SK-N-SH (cell line): Measurements from ENCODE around the gene ARHGEF4. TPM values are rescaled to one million over a fixed set of nuclear protein-coding genes. Genes with fewer than 3 reads are reported as not detected.

Experiments
- CTCF ChIA-PET: fragments of 300-600, 350-600 bp; formaldehyde crosslinking; extraction: SDS; loops from one replicate; lab custom pipeline; 2021; lab: Yijun Ruan, JAX
- POLR2A ChIA-PET: fragments of 350-600 bp; sonication (Branson Sonifier 250); formaldehyde crosslinking; extraction: SDS; loops from one replicate; lab custom pipeline; 2020; ENCODE audit warnings: antibody characterized with exemption, inconsistent platforms; lab: Yijun Ruan, JAX
- DNase-seq: peaks from one replicate; pipeline ENCODE4 v3.0.0; 2012
- H2AFZ ChIP-seq: fragments of 200-600 bp; sonication (generic); 2 replicates; pipeline ENCODE4 v1.8.1; 2016; ENCODE audit warnings: antibody characterized with exemption, mild to moderate bottlenecking, low read depth
- H3F3A ChIP-seq: fragments of 200-600 bp; sonication (generic); replicated peaks from 2 replicates; pipeline ENCODE3; 2016; ENCODE audit warnings: antibody characterized with exemption, mild to moderate bottlenecking; ENCODE audit not compliant: insufficient read depth
- H3K27ac ChIP-seq, 2 experiments: fragments of 200-500 bp in 1 of 2; fragments of 200-600 bp in 1 of 2; sonication (Bioruptor generic) in 1 of 2; sonication (generic), shearing (Covaris generic) in 1 of 2; 2 replicates each; pipeline versions ENCODE4 v1.5.1 to v1.6.1; 2014 to 2016; ENCODE audit warnings: low read depth in 2 of 2, inconsistent platforms in 1 of 2, low read length in 1 of 2, mild to moderate bottlenecking in 1 of 2, mixed read lengths in 1 of 2
- H3K27me3 ChIP-seq: fragments of 200-600 bp; sonication (generic), shearing (Covaris generic); 2 replicates; pipeline ENCODE4 v1.6.1; 2016; ENCODE audit warnings: mixed run types; ENCODE audit not compliant: insufficient read depth
- H3K36me3 ChIP-seq, 2 experiments: fragments of 200-500 bp in 1 of 2; fragments of 200-600 bp in 1 of 2; sonication (Bioruptor generic) in 1 of 2; sonication (generic) in 1 of 2; replicated peaks in 1 of 2; 2 replicates each; pipeline versions ENCODE3 to v1.5.1; 2014 to 2016; ENCODE audit warnings: low read length in 1 of 2, mild to moderate bottlenecking in 1 of 2; ENCODE audit not compliant: insufficient read depth in 2 of 2, control insufficient read depth in 1 of 2
- H3K4me1 ChIP-seq, 2 experiments: fragments of 200-500 bp in 1 of 2; fragments of 200-600 bp in 1 of 2; sonication (Bioruptor generic) in 1 of 2; sonication (generic), shearing (Covaris generic) in 1 of 2; 2 replicates each; pipeline versions ENCODE4 v1.5.1 to v1.6.1; 2014 to 2016; ENCODE audit warnings: low read depth in 1 of 2, low read length in 1 of 2, mixed run types in 1 of 2; ENCODE audit not compliant: insufficient read depth in 2 of 2, control insufficient read depth in 1 of 2
- H3K4me2 ChIP-seq: fragments of 200-600 bp; sonication (generic), shearing (Covaris generic); 2 replicates; pipeline ENCODE4 v1.6.1; 2017; ENCODE audit warnings: mixed run types
- H3K4me3 ChIP-seq, 2 experiments: fragments of 200-500 bp in 1 of 2; fragments of 200-600 bp in 1 of 2; sonication (Bioruptor generic) in 1 of 2; sonication (generic), shearing (Covaris generic) in 1 of 2; 2 replicates each; pipeline versions ENCODE4 v1.5.1 to v1.8.1; 2014 to 2016; ENCODE audit warnings: low read depth in 2 of 2, inconsistent platforms in 1 of 2, low read length in 1 of 2, mild to moderate bottlenecking in 1 of 2, mixed read lengths in 1 of 2, moderate library complexity in 1 of 2
- H3K79me2 ChIP-seq: fragments of 200-600 bp; sonication (generic); 2 replicates; pipeline ENCODE4 v1.8.1; 2017; ENCODE audit warnings: mild to moderate bottlenecking; ENCODE audit not compliant: insufficient read depth
- H3K9ac ChIP-seq: fragments of 200-600 bp; sonication (generic); 2 replicates; pipeline ENCODE4 v1.6.1; 2017; ENCODE audit warnings: mixed run types
- H3K9me2 ChIP-seq: fragments of 200-600 bp; sonication (generic); 2 replicates; pipeline ENCODE4 v1.6.1; 2017; ENCODE audit warnings: mixed run types
- H3K9me3 ChIP-seq: fragments of 200-600 bp; sonication (generic); 2 replicates; pipeline ENCODE4 v1.6.1; 2017; ENCODE audit warnings: mixed run types, mild to moderate bottlenecking, moderate library complexity
- H4K20me1 ChIP-seq: fragments of 200-600 bp; sonication (generic); 2 replicates; pipeline ENCODE4 v1.6.1; 2017; ENCODE audit warnings: mild to moderate bottlenecking, mixed run types; ENCODE audit not compliant: insufficient read depth
- CHD2 ChIP-seq: fragments of 150-350 bp; IDR thresholded peaks from 2 replicates; pipeline ENCODE4 v1.6.1; 2018; ENCODE audit warnings: low read length; ENCODE audit not compliant: partially characterized antibody
- ELF1 ChIP-seq: IDR thresholded peaks from 2 replicates; pipeline ENCODE4 v1.4.0; 2012
- EZH2phosphoT487 ChIP-seq: fragments of 200-600 bp; sonication (generic); IDR thresholded peaks from 2 replicates; pipeline ENCODE4 v1.6.1; 2017; ENCODE audit warnings: low read depth, mixed run types, mild to moderate bottlenecking, antibody characterized with exemption, moderate library complexity, borderline replicate concordance
- FOXJ3 ChIP-seq: sonication (generic); formaldehyde crosslinking; IDR thresholded peaks from 2 replicates; pipeline ENCODE4 v1.5.1; 2020; ENCODE audit warnings: mild to moderate bottlenecking, missing genetic modification reagents
- FOXM1 ChIP-seq: IDR thresholded peaks from 2 replicates; pipeline ENCODE4 v1.4.0; 2012; ENCODE audit warnings: low read depth, mild to moderate bottlenecking
- GATA2 ChIP-seq: sonication (generic); formaldehyde crosslinking; IDR thresholded peaks from 2 replicates; pipeline ENCODE4 v1.5.0; 2020; ENCODE audit warnings: mild to moderate bottlenecking, missing genetic modification reagents
- JUND ChIP-seq: IDR thresholded peaks from 2 replicates; pipeline ENCODE4 v1.4.0; 2012
- MAX ChIP-seq: IDR thresholded peaks from 2 replicates; pipeline ENCODE4 v1.4.0; 2012; ENCODE audit warnings: low read depth
- MEF2A ChIP-seq: IDR thresholded peaks from 2 replicates; pipeline ENCODE4 v1.4.0; 2012; ENCODE audit warnings: low read depth, borderline replicate concordance
- NFIC ChIP-seq: IDR thresholded peaks from 2 replicates; pipeline ENCODE4 v1.4.0; 2012; ENCODE audit warnings: borderline replicate concordance
- NRF1 ChIP-seq: IDR thresholded peaks from 2 replicates; pipeline ENCODE4 v1.6.1; 2012; ENCODE audit warnings: low read depth, mild to moderate bottlenecking, low read length
- POLR2AphosphoS5 ChIP-seq: IDR thresholded peaks from 2 replicates; pipeline ENCODE4 v1.6.1; 2012; ENCODE audit warnings: low read depth, low read length
- RAD21 ChIP-seq: IDR thresholded peaks from 2 replicates; pipeline ENCODE4 v1.6.1; 2012; ENCODE audit warnings: mild to moderate bottlenecking, low read length
- REST ChIP-seq: IDR thresholded peaks from 2 replicates; pipeline ENCODE4 v1.6.1; 2012; ENCODE audit warnings: mild to moderate bottlenecking, low read depth, low read length, moderate library complexity
- TCF12 ChIP-seq: IDR thresholded peaks from 2 replicates; pipeline ENCODE4 v1.4.0; 2012
- USF2 ChIP-seq: fragments of 150-350 bp; IDR thresholded peaks from 2 replicates; pipeline ENCODE4 v1.6.1; 2017; ENCODE audit warnings: antibody characterized with exemption, low read length, low read depth, borderline replicate concordance
- YY1 ChIP-seq: IDR thresholded peaks from 2 replicates; pipeline ENCODE4 v1.4.0; 2012; ENCODE audit warnings: low read depth, mild to moderate bottlenecking
- ZBTB33 ChIP-seq: IDR thresholded peaks from 2 replicates; pipeline ENCODE4 v1.4.0; 2012; ENCODE audit warnings: low read depth, borderline replicate concordance
- WGBS: methylation state at CpG from one replicate; pipeline ENCODE4 v1.1.6; 2017; ENCODE audit warnings: low lambda C conversion rate; 5-methylcytosine and 5-hydroxymethylcytosine counted together
- polyA plus RNA-seq, 3 experiments: library from polyadenylated mRNA; depleted of rRNA; stranded (reverse); fragments of >200 nt; gene quantifications; 2 replicates each; pipeline ENCODE4 v1.2.3, GENCODE V29; 2012

The ARHGEF4 gene
- polyA plus RNA-seq, 1 of the 3 experiments (the other 2 are of a cell fraction), result 2.3 TPM

GRCh38 chr2:130922417-130922816, 85.7 kb downstream of the ARHGEF4 start:
- Histone ChIP-seq H4K20me1 (no peaks in the 10 kb centered on the region), H3K9me2 (no peaks in the 10 kb centered on the region), H3K79me2 (no peaks in the 10 kb centered on the region), H3K9ac (no peak overlapping the region), H3F3A (no peaks in the 10 kb centered on the region), H3K9me3 (no peaks in the 10 kb centered on the region), H3K4me3 (no peak overlapping the region), H2AFZ (no peak overlapping the region), H3K27me3 (no peaks in the 10 kb centered on the region), H3K27ac (no peak overlapping the region), H3K36me3 (no peaks in the 10 kb centered on the region), H3K4me2 (no peak overlapping the region), H3K4me1 (no peaks in the 10 kb centered on the region)
- ChIA-PET CTCF (interaction anchor here (3.1 to 4.3 kb wide), 2 partner anchors 48 to 124 kb away, joined by 24 to 63 read pairs; no protein-coding TSS in a partner anchor), POLR2A (no interaction called here)
- WGBS, result 49% methylated on average over 2 of the region's 2 CpGs
- TF ChIP-seq ZBTB33 (no peak), JUND (no peak), USF2 (no peak), NRF1 (no peak), CHD2 (no peak), YY1 (no peak), FOXM1 (no peak), MAX (no peak), GATA2 (CRISPR knock-in tag) (no peak), FOXJ3 (CRISPR knock-in tag) (no peak), EZH2phosphoT487 (no peak), RAD21 (no peak)
- no peak for DNase-seq

GRCh38 chr2:130928385-130928784, 91.7 kb downstream of the ARHGEF4 start:
- ChIA-PET POLR2A (no interaction called here), CTCF (interaction anchor here (1.0 to 1.4 kb wide), 2 partner anchors 36 to 53 kb away, joined by 3 read pairs; no protein-coding TSS in a partner anchor)

More at GRCh38 chr2:130928385-130928784, 91.7 kb downstream of the ARHGEF4 start:
- no peak overlapping the region for H2AFZ ChIP-seq
- H3K79me2 ChIP-seq, result no peaks in the 10 kb centered on the region
- no peaks in the 10 kb centered on the region for H3K9me3 ChIP-seq
- 9% methylated on average over 4 of the region's 4 CpGs for WGBS
- TF ChIP-seq NFIC, result no peak
- no peak for TF ChIP-seq REST
- no peak for TF ChIP-seq ELF1
- TF ChIP-seq RAD21, result no peak
- TF ChIP-seq ZBTB33, result no peak
- TF ChIP-seq FOXJ3 (CRISPR knock-in tag), result no peak
- TF ChIP-seq MEF2A, result no peak
- no peak for TF ChIP-seq TCF12
- no peak for TF ChIP-seq POLR2AphosphoS5
- TF ChIP-seq EZH2phosphoT487, result no peak
- TF ChIP-seq FOXM1, result no peak
- H3K9ac ChIP-seq, result no peak overlapping the region
- no peak overlapping the region for H3K4me3 ChIP-seq
- no peaks in the 10 kb centered on the region for H3K4me1 ChIP-seq
- H3K4me2 ChIP-seq, result no peak overlapping the region
- no peak overlapping the region for H3K27ac ChIP-seq
- H3K36me3 ChIP-seq, result no peaks in the 10 kb centered on the region
- H3K27me3 ChIP-seq, result no peaks in the 10 kb centered on the region
- H4K20me1 ChIP-seq, result no peaks in the 10 kb centered on the region
- no peaks in the 10 kb centered on the region for H3K9me2 ChIP-seq
- DNase-seq, result no peak
- H3F3A ChIP-seq, result no peaks in the 10 kb centered on the region
